Chondrocyte (in vitro differentiated cells): ENCODE data around the gene UMAD1. TPM values are rescaled to one million over a fixed set of nuclear protein-coding genes. Genes with fewer than 3 reads are reported as not detected.

ENCODE experiments used
- DNase-seq: peaks from one replicate; pipeline ENCODE4 v3.0.0; 2021; ENCODE audit warnings: mixed read lengths, low spot score
- H3K27ac Mint-ChIP-seq: one replicate; pipeline ENCODE4 v1.8.0; 2021; ENCODE audit warnings: mild to moderate bottlenecking, moderate library complexity, mixed read lengths; ENCODE audit not compliant: unreplicated experiment
- H3K27me3 Mint-ChIP-seq: 2 replicates; pipeline ENCODE4 v1.8.0; 2021; ENCODE audit warnings: low read depth, mixed read lengths
- H3K36me3 Mint-ChIP-seq: 2 replicates; pipeline ENCODE4 v1.8.0; 2021; ENCODE audit warnings: low read depth, mixed read lengths
- H3K4me1 Mint-ChIP-seq: 2 replicates; pipeline ENCODE4 v1.8.0; 2021; ENCODE audit warnings: low read depth, mild to moderate bottlenecking, mixed read lengths
- H3K4me3 Mint-ChIP-seq: one replicate; pipeline ENCODE4 v1.8.0; 2021; ENCODE audit warnings: mild to moderate bottlenecking, moderate library complexity, mixed read lengths; ENCODE audit not compliant: unreplicated experiment
- H3K9me3 Mint-ChIP-seq: 2 replicates; pipeline ENCODE4 v1.8.0; 2021; ENCODE audit warnings: low read depth, mixed read lengths
- total RNA-seq: library from RNA; stranded (reverse); gene quantifications from 3 replicates; pipeline ENCODE4 v1.2.1, GENCODE V29; 2021
- TF ChIP-seq, protein P1 (sequence below): fragments of 200-600 bp; sonication (generic); IDR thresholded peaks from 2 replicates; pipeline ENCODE4 v1.5.0; 2021; ENCODE audit warnings: antibody characterized with exemption, mild to moderate bottlenecking, moderate library complexity

UMAD1 gene
- total RNA-seq, 1 donor from 2014 or later: 5.5 TPM

DNA sequence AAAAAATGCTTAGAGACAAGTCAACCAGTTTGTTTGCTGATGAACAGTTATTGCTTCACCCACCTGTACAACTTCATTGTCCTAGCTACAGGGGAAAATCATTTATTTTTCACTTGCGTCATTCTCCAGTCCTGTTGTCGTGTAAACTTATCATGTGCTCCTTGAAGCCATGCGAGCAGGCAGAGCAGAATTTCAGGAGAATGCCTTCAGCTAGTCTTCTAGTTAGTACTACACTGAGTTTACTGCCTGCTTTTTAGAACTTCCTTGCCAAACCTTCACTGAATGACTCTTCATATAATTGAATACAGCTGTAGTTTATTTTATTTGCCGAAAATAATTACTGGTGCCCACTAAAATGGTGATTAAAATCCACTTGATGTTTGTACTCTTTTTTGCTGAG lies 62.3 kb downstream of the UMAD1 start:
- no peak overlapping the region for H3K27ac Mint-ChIP-seq
- H3K27me3 Mint-ChIP-seq: no peaks in the 10 kb centered on the region
- TF ChIP-seq, protein P1, sequence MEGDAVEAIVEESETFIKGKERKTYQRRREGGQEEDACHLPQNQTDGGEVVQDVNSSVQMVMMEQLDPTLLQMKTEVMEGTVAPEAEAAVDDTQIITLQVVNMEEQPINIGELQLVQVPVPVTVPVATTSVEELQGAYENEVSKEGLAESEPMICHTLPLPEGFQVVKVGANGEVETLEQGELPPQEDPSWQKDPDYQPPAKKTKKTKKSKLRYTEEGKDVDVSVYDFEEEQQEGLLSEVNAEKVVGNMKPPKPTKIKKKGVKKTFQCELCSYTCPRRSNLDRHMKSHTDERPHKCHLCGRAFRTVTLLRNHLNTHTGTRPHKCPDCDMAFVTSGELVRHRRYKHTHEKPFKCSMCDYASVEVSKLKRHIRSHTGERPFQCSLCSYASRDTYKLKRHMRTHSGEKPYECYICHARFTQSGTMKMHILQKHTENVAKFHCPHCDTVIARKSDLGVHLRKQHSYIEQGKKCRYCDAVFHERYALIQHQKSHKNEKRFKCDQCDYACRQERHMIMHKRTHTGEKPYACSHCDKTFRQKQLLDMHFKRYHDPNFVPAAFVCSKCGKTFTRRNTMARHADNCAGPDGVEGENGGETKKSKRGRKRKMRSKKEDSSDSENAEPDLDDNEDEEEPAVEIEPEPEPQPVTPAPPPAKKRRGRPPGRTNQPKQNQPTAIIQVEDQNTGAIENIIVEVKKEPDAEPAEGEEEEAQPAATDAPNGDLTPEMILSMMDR: no peak
- peaks cover 38% of the 10 kb centered on the region for H3K4me1 Mint-ChIP-seq
- DNase-seq: no peak
- H3K4me3 Mint-ChIP-seq: no peak overlapping the region
- no peaks in the 10 kb centered on the region for H3K36me3 Mint-ChIP-seq
- no peaks in the 10 kb centered on the region for H3K9me3 Mint-ChIP-seq

DNA sequence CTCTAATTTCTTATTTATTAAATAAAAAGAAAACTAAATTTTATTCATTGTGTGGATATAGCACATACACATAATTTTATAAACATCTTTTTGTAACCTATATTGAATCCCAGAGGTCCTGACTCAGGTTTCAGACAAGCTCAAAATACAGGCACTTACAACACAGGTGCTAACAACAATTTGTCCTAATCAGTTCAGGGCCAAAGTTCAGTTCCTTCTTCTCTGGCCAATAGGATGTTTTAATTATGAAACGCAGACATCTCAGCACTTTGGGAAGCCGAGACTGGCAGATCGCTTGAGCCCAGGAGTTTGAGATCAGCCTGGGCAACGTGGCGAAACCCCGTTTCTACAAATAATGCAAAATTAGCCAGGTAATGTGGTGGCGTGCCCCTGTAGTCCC lies 62.9 kb downstream of the UMAD1 start:
- H3K4me3 Mint-ChIP-seq: no peak overlapping the region
- no peaks in the 10 kb centered on the region for H3K27me3 Mint-ChIP-seq
- H3K4me1 Mint-ChIP-seq: peaks cover 37% of the 10 kb centered on the region
- no peak for DNase-seq
- H3K9me3 Mint-ChIP-seq: no peaks in the 10 kb centered on the region
- H3K36me3 Mint-ChIP-seq: no peaks in the 10 kb centered on the region
- TF ChIP-seq, protein P1: no peak
- no peak overlapping the region for H3K27ac Mint-ChIP-seq

DNA sequence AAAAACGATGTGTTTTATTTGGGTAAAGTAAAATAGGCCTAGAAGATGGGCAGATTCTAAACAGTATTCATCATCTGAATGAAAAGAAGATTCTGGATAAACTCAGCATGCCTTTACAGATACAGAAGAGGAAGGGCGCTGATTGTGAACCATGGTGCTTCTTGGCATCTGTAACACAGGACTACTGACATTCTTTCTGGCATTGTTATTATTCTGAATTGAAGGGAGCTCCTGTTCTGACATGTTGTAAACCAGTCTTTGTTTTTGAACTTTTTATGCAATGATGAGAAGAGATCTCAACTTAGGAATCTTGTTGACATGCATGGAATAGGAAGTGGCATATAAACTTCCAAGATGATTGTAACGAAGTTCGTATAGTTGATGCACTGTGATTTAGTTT lies 64.3 kb downstream of the UMAD1 start:
- Mint-ChIP-seq H3K27ac (no peak overlapping the region), H3K4me3 (no peak overlapping the region), H3K4me1 (peaks cover 30% of the 10 kb centered on the region), H3K9me3 (no peaks in the 10 kb centered on the region), H3K27me3 (no peaks in the 10 kb centered on the region), H3K36me3 (no peaks in the 10 kb centered on the region)
- TF ChIP-seq, protein P1: no peak
- DNase-seq: no peak

DNA sequence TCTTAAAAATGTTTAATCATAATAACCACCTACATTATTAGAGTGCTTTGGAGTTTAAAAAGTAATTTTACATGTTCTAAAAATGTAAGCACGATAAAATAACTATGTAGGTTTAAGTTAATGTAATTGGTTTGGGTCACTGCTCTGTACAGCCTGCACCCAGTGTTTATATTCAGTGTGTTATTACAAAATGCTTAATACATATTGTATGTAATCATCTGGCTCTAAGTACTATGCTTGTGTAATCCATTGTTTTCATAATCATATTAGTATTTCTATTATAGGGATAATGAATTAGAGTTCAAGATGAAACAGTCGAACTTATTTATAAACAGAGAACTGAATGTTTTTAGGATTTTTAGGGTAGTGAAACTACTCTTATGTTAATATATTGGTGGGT lies 64.8 kb downstream of the UMAD1 start:
- no peak for DNase-seq
- Mint-ChIP-seq H3K27me3 (no peaks in the 10 kb centered on the region), H3K4me3 (no peak overlapping the region), H3K36me3 (no peaks in the 10 kb centered on the region), H3K9me3 (no peaks in the 10 kb centered on the region), H3K4me1 (peaks cover 28% of the 10 kb centered on the region), H3K27ac (no peak overlapping the region)
- TF ChIP-seq, protein P1: no peak

DNA sequence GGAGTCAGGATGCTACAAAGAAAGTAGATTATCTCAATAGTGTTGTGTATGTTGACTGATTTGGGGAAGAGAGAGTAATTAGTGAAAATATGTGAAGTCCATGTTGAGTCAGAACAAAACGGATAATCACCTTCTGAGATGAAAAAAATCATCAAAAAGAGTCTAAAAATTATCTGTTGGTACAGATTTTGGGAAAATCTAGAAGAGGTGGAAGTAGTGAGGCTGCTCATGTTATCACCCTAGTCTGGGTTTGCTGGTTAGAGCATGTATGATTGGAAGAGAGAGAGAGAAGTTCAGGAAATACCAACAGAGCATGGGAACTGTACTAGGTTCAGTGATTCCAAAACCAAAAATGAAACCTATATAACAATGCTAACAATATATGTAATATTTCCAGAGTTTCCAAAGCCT lies 65.6 kb downstream of the UMAD1 start:
- H3K36me3 Mint-ChIP-seq: no peaks in the 10 kb centered on the region
- no peaks in the 10 kb centered on the region for H3K27me3 Mint-ChIP-seq
- no peak overlapping the region for H3K27ac Mint-ChIP-seq
- no peak overlapping the region for H3K4me3 Mint-ChIP-seq
- peaks cover 28% of the 10 kb centered on the region for H3K4me1 Mint-ChIP-seq
- no peak for DNase-seq
- TF ChIP-seq, protein P1: no peak
- H3K9me3 Mint-ChIP-seq: no peaks in the 10 kb centered on the region
